ENCODE measurements around the gene MYO1E.

The MYO1E gene

GRCh38 chr15:59259137-59259943, 113.3 kb downstream of the MYO1E start:
- DNase-seq (ENCODE audit: low read depth): no peak

GRCh38 chr15:59258317-59258716, 114.4 kb downstream of the MYO1E start:
- no peak for DNase-seq (ENCODE audit: low read depth)

- no peak for DNase-seq (ENCODE audit: low read depth)
These were observed 115.5 kb downstream of the MYO1E start for GRCh38 chr15:59257140-59257539.

- no peak for DNase-seq (ENCODE audit: low read depth)
These were observed 116.2 kb downstream of the MYO1E start for GRCh38 chr15:59256482-59256881.

GRCh38 chr15:59255680-59256336, 116.9 kb downstream of the MYO1E start:
- DNase-seq (ENCODE audit: low read depth): no peak

- no peak for DNase-seq (ENCODE audit: low read depth)
These were observed 120.5 kb downstream of the MYO1E start for GRCh38 chr15:59252137-59252536.

- DNase-seq (ENCODE audit: low read depth): no peak
These were observed 121.4 kb downstream of the MYO1E start for GRCh38 chr15:59251001-59251845.

GRCh38 chr15:59250249-59250648, 122.4 kb downstream of the MYO1E start:
- DNase-seq (ENCODE audit: low read depth): no peak

GRCh38 chr15:59249816-59250215, 122.9 kb downstream of the MYO1E start:
- DNase-seq (ENCODE audit: low read depth): no peak

GRCh38 chr15:59247364-59247763, 125.3 kb downstream of the MYO1E start:
- DNase-seq (ENCODE audit: low read depth): peak; percentile 39

- DNase-seq (ENCODE audit: low read depth): no peak
These were observed 127.1 kb downstream of the MYO1E start for GRCh38 chr15:59245559-59245958.

GRCh38 chr15:59244337-59244736, 128.3 kb downstream of the MYO1E start:
- DNase-seq (ENCODE audit: low read depth): no peak

- DNase-seq (ENCODE audit: low read depth): no peak
These were observed 129.0 kb downstream of the MYO1E start for GRCh38 chr15:59243622-59244021.

GRCh38 chr15:59242649-59243048, 130.0 kb downstream of the MYO1E start:
- no peak for DNase-seq (ENCODE audit: low read depth)

- no peak for DNase-seq (ENCODE audit: low read depth)
These were observed 132.6 kb downstream of the MYO1E start for GRCh38 chr15:59240036-59240435.

- no peak for DNase-seq (ENCODE audit: low read depth)
These were observed 134.7 kb downstream of the MYO1E start for GRCh38 chr15:59237924-59238331.

- no peak for DNase-seq (ENCODE audit: low read depth)
These were observed 135.4 kb downstream of the MYO1E start for GRCh38 chr15:59237119-59237855.

GRCh38 chr15:59236394-59236793, 136.3 kb downstream of the MYO1E start:
- DNase-seq (ENCODE audit: low read depth): no peak

GRCh38 chr15:59232476-59232875, 140.2 kb downstream of the MYO1E start:
- DNase-seq (ENCODE audit: low read depth): no peak

GRCh38 chr15:59230531-59231055, 142.1 kb downstream of the MYO1E start:
- no peak for DNase-seq (ENCODE audit: low read depth)

GRCh38 chr15:59229453-59229852, 143.2 kb downstream of the MYO1E start:
- no peak for DNase-seq (ENCODE audit: low read depth)

- DNase-seq (ENCODE audit: low read depth): no peak
These were observed 143.7 kb downstream of the MYO1E start for GRCh38 chr15:59229015-59229414.
